Right lobe of liver (tissue), 6 donors: ENCODE results near the gene AK3. TPM values are rescaled to one million over a fixed set of nuclear protein-coding genes. Genes with fewer than 3 reads are reported as not detected.
"Not testable (repeated sequence)": the region's sequence is repeated elsewhere in the genome, so short reads cannot be mapped to it uniquely, and the experiment has no call there.

Experiments used
- ATAC-seq, 4 donors: fragments of 200-7000 bp; cut with Tn5 transposase; one replicate each; pipeline ENCODE4 v1.9.1; 2020; ENCODE audit warnings: mild to moderate bottlenecking in 4 of 4, moderate library complexity in 4 of 4
- DNase-seq, 3 donors: peaks; one replicate each; pipeline ENCODE4 v3.0.0-alpha.2; 2020
- H3K27ac ChIP-seq, 3 donors: fragments of 200-600 bp; one replicate each; pipeline ENCODE4 v1.8.0; 2022
- H3K27me3 ChIP-seq, 2 donors: fragments of 200-600 bp; one replicate each; pipeline ENCODE4 v1.8.0; 2022
- H3K36me3 ChIP-seq, 4 donors: fragments of 200-600 bp; sonication (generic) in 1 of 4; one replicate each; pipeline versions ENCODE4 v1.5.1 to v1.8.0; 2017 to 2022; ENCODE audit warnings: control low read depth in 1 of 4
- H3K4me1 ChIP-seq, 4 donors: fragments of 200-600 bp; sonication (generic) in 1 of 4; one replicate each; pipeline versions ENCODE4 v1.5.1 to v1.8.0; 2017 to 2022; ENCODE audit warnings: control low read depth in 1 of 4
- H3K4me3 ChIP-seq, 3 donors: fragments of 200-600 bp; one replicate each; pipeline ENCODE4 v1.8.0; 2022
- H3K9me3 ChIP-seq, 4 donors: fragments of 200-600 bp; sonication (generic) in 1 of 4; one replicate each; pipeline versions ENCODE4 v1.5.1 to v1.8.0; 2017 to 2022; ENCODE audit warnings: control low read depth in 1 of 4
- CTCF ChIP-seq, 4 donors: fragments of 200-600 bp in 3 of 4; fragments of 450-650 bp in 1 of 4; IDR thresholded peaks; one replicate each; pipeline versions ENCODE4 v1.5.1 to v1.8.0; 2016 to 2022; ENCODE audit warnings: antibody characterized with exemption in 4 of 4, mild to moderate bottlenecking in 2 of 4
- POLR2A ChIP-seq: fragments of 450-650 bp; IDR thresholded peaks from one replicate; pipeline ENCODE4 v1.6.1; 2017; ENCODE audit warnings: antibody characterized with exemption, mild to moderate bottlenecking
- WGBS: methylation state at CpG from one replicate; pipeline ENCODE4 v1.1.6; 2018; ENCODE audit warnings: low coverage, low lambda C conversion rate; ENCODE audit not compliant: insufficient coverage; ENCODE audit errors: missing lambda C conversion rate; 5-methylcytosine and 5-hydroxymethylcytosine counted together
- intact Hi-C, 2 donors: fragments of 100-400 bp; cut with DNase I; formaldehyde crosslinking; loops; one replicate each; pipeline versions ENCODE4 v1.11.2 to v1.14.1; 2022
- total RNA-seq, 6 experiments: library from RNA; depleted of rRNA in 2 of 6; stranded (reverse); fragments of >200 nt in 2 of 6; fragmentation: NEBNext Ultra II Directional in 3 of 6; extraction: Animal tissue kit (Norgen Biotek cat#: 25700) in 3 of 6; gene quantifications; one replicate each; pipeline versions ENCODE4 v1.1.0 to v1.2.4, GENCODE V29; 2016 to 2023
- donor health status: DM: no; HTN: yes; CAD: no.
- donor health status: DM: no; HTN: no; CAD: no.
- donor health status: DM: no; HTN: no; CAD: no.
- donor health status: DM: no; HTN: yes; CAD: no.
- donor health status: DM: no; HTN: yes; CAD: no.

The AK3 gene
- total RNA-seq, 6 experiments from 2014 or later, result 72.4 to 131 (median 99.5) TPM

- 33% methylated on average over 2 of the region's 2 CpGs for WGBS
- H3K27me3 ChIP-seq, result no peaks in the 10 kb centered on the region
- no peak for DNase-seq
- no peaks in the 10 kb centered on the region for H3K4me1 ChIP-seq
- TF ChIP-seq POLR2A (no peak), CTCF (IDR thresholded peaks at IDR 0.05) (no peak)
- no peak overlapping the region for H3K27ac ChIP-seq
- no peak for ATAC-seq
- intact Hi-C loops, result no loop called here
- no peaks in the 10 kb centered on the region for H3K36me3 ChIP-seq
- no peak overlapping the region for H3K4me3 ChIP-seq
- H3K9me3 ChIP-seq, result no peaks in the 10 kb centered on the region
Observed at GRCh38 chr9:4784403-4784802, 43.4 kb upstream of the AK3 start.

DNA sequence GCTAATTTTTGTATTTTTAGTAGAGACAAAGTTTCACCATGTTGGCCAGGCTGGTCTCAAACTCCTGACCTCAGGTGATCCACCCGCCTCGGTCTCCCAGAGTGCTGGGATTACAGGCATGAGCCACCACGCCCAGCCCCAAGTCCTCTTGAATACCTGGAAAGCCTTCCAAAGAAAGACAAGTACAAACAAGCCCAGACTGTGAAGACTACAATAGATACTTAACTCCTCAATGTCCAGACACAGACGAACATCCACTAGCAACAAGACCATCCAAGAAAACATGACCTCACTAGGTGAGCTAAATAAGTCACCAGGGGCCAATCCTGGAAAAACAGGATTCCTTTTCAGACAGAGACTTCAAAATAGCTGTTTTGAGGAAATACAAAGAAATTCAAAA lies 42.2 kb upstream of the AK3 start:
- WGBS, result 96% methylated on average over 4 of the region's 4 CpGs
- intact Hi-C loops, H3K9me3 ChIP-seq, H3K27me3 ChIP-seq, H3K4me3 ChIP-seq, ATAC-seq, H3K4me1 ChIP-seq, DNase-seq, H3K36me3 ChIP-seq, H3K27ac ChIP-seq: not testable (repeated sequence)

DNA sequence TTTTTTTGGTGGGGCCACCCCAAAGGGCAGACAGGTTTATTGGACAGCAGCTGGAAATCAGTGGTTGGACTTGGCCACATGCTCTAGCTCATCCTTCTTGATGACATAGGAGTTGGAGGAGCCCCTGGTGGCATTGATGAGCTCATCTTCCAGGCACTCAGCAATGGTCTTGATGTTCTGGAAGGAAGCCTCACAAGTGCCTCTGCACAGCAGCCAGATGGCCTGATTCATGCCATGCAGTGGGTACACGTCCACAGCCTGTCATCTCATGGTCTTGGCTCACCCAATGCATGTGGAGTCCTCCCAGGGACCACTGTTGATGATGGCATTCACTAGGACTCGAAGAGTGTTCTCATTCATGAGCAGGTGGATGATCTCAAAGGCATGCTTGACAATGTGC lies 40.4 kb upstream of the AK3 start:
- H3K4me3 ChIP-seq, result no peak overlapping the region
- H3K9me3 ChIP-seq, result no peaks in the 10 kb centered on the region
- no peaks in the 10 kb centered on the region for H3K36me3 ChIP-seq
- H3K27ac ChIP-seq, result no peak overlapping the region
- H3K4me1 ChIP-seq, result no peaks in the 10 kb centered on the region
- no peaks in the 10 kb centered on the region for H3K27me3 ChIP-seq
- intact Hi-C loops, result no loop called here
- ATAC-seq, result no peak
- TF ChIP-seq CTCF (IDR thresholded peaks at IDR 0.05) (no peak), POLR2A (no peak)
- 33% methylated on average over 1 of the region's 2 CpGs for WGBS
- DNase-seq, result no peak

DNA sequence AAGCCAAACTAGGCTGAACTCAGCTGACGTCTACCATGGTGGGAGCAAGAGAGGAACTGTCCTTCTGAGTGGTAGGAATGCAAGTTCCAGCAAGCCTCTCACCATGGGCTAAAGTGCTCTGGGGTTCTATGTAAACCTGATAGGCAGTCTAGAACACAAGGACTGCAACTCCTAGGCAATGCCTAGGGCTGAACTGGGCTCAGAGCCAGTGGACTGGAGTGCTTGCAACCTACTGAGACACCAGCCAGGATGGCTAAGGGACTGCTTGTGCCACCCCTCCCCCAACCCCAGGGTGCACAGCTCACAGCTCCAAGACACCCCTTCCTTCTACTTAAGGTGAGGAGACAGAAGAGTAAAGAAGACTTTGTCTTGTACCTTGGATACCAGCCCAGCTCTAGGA lies 39.6 kb upstream of the AK3 start:
- no peaks in the 10 kb centered on the region for H3K36me3 ChIP-seq
- intact Hi-C loops, result no loop called here
- no peaks in the 10 kb centered on the region for H3K27me3 ChIP-seq
- no peak for ATAC-seq
- DNase-seq, result no peak
- no peaks in the 10 kb centered on the region for H3K9me3 ChIP-seq
- no peak overlapping the region for H3K27ac ChIP-seq
- WGBS, result no CpG with 5 or more reads among the region's 1 CpG
- no peak overlapping the region for H3K4me3 ChIP-seq
- TF ChIP-seq CTCF (IDR thresholded peaks at IDR 0.05) (no peak), POLR2A (no peak)
- no peaks in the 10 kb centered on the region for H3K4me1 ChIP-seq

GRCh38 chr9:4774958-4775357 lies 34.0 kb upstream of the AK3 start:
- H3K36me3 ChIP-seq, H3K4me1 ChIP-seq, intact Hi-C loops, H3K27ac ChIP-seq, ATAC-seq, H3K9me3 ChIP-seq, DNase-seq, H3K27me3 ChIP-seq, H3K4me3 ChIP-seq: not testable (repeated sequence)
- WGBS, result 60% methylated on average over 2 of the region's 2 CpGs

- Histone ChIP-seq H3K27me3 (no peaks in the 10 kb centered on the region), H3K36me3 (no peaks in the 10 kb centered on the region), H3K27ac (no peak overlapping the region), H3K9me3 (no peaks in the 10 kb centered on the region), H3K4me3 (no peak overlapping the region), H3K4me1 (no peaks in the 10 kb centered on the region)
- TF ChIP-seq POLR2A, result no peak
- no peak for TF ChIP-seq CTCF (IDR thresholded peaks at IDR 0.05)
- no peak for DNase-seq
- WGBS, result 89% methylated on average over 1 of the region's 1 CpG
- no peak for ATAC-seq
- intact Hi-C loops, result no loop called here
Observed at GRCh38 chr9:4774209-4774608, 33.2 kb upstream of the AK3 start.
